Stimulated activated CD4-positive, alpha-beta T cell treated with anti-CD3 and anti-CD28 coated beads, Interleukin-12 subunit alpha, Interleukin-12 subunit beta, amount 100 ng/mL, for 24 hours (primary cell): ENCODE measurements around the gene TRAPPC8.
"Not testable (repeated sequence)": the region's sequence is repeated elsewhere in the genome, so short reads cannot be mapped to it uniquely, and the experiment has no call there.

Source experiments
- DNase-seq, 2 experiments: peaks; one replicate each; pipeline ENCODE4 v3.0.0-alpha.2; 2020; ENCODE audit warnings: low read depth in 2 of 2

The TRAPPC8 gene

GRCh38 chr18:31863103-31863502, 79.8 kb downstream of the TRAPPC8 start:
- DNase-seq: no peak

DNA sequence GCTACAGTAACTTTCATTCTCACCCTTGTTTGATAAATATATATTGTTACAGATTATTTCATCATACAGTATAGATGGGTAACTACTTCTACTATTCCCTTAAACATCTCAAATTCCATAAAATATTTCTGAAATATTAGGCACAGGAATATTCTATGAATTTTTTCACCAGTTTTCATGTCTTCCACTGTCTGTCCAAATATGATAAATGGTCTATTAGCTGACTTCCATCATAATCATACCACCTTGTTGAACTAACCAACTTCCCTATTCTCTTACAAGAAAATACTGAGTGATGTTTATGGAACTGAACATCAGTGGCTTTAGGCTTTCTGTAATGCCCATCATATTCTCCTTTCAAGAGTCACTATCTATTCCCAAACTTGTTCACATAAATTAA, 82.4 kb downstream of the TRAPPC8 start:
- no peak for DNase-seq

DNA sequence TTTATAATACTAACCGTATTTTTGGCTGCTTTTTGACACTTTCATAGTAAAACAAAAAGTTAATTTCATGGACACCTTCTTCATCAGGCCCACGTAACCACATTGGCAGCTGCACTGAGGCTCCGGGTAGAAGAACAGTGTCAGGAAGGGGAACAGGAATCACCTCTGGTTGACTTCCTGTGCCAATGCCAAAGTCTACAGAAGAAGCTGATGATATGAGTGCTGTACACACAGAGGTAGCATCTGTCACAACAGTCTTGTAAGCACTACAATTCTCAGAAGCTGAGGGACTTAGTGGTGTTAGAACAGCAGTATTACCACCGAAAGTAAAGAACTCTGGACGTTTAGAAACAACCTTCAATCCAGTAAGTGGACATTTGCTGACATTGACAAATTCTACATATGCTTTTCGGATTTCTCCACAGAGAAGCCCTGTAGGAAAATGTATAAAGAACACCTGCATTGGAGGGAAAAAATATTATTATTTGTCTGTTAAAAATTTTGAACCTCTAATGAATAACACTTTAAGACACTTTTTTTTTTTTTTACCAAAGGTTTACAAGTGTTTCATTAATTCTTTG, 85.3 kb downstream of the TRAPPC8 start:
- DNase-seq: no peak

GRCh38 chr18:31850844-31851243, 92.1 kb downstream of the TRAPPC8 start:
- no peak for DNase-seq

- DNase-seq: no peak
Observed at GRCh38 chr18:31840499-31840898, 102.4 kb downstream of the TRAPPC8 start.

- DNase-seq: no peak
Observed at GRCh38 chr18:31837879-31838278, 105.0 kb downstream of the TRAPPC8 start.

DNA sequence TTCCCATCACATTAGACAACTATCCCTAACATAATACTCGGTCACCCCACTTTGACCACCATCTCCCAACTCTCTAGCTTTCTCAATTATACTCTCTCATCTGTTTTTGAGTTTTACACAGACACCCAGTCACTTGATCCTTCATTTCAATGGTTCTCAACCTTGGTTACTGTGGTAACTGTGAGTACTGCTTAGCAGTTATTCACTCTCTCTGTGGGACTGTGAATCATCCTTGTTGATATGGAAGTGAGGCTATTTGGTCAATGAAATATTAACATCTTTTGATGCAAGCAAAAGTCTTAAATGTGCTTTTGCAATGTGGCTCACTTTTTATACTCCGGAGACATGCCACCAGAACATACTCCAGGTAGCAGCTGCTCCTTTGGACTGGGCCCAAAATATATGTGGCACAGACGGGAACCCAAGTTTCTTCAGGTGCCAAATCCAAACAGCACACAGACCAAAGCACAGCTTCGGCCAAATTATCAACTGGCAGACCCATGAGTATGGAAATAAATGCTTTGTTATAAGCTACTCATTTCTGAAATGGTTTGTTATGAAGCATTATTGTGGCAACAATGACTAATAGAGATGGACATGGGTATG, 107.3 kb downstream of the TRAPPC8 start:
- DNase-seq: no peak

DNA sequence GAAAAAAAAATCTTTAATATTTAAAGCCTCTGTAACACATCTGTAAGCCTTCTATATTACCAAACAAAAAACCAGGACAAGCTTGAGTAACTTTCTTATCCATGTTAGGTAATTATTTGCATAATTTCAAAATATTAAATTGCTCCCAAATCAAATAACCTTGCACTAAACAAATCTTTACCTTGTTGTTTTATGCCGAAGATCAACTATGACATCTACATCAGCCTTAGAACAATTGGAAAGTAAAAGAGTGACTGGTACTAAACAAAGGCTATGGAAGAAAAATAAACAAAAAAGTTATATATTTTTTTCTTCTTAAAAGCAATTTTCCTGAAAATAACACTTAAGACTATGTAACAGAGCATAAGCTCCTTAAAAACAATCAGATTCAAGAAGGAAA, 111.0 kb downstream of the TRAPPC8 start:
- no peak for DNase-seq

DNA sequence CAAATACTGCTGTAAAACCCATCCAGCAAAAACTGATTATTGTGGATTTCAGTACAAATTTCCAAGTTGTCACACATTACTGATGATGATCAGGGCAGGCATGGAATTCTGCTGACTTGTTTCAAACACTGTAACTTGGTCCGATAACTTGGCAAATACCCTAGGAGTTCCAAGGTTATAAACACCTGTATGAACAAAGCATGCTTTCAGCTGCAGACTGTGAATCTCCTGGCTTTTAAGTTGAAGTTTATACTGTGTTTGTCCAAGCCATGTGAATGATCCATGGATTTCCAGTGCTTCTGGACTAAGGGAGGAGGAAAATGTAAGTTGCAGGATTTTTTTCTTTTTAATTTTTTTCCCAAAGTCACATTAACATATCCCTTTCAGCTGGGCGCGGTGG, 112.2 kb downstream of the TRAPPC8 start:
- DNase-seq: no peak

GRCh38 chr18:31828613-31829012, 114.3 kb downstream of the TRAPPC8 start:
- DNase-seq: no peak

DNA sequence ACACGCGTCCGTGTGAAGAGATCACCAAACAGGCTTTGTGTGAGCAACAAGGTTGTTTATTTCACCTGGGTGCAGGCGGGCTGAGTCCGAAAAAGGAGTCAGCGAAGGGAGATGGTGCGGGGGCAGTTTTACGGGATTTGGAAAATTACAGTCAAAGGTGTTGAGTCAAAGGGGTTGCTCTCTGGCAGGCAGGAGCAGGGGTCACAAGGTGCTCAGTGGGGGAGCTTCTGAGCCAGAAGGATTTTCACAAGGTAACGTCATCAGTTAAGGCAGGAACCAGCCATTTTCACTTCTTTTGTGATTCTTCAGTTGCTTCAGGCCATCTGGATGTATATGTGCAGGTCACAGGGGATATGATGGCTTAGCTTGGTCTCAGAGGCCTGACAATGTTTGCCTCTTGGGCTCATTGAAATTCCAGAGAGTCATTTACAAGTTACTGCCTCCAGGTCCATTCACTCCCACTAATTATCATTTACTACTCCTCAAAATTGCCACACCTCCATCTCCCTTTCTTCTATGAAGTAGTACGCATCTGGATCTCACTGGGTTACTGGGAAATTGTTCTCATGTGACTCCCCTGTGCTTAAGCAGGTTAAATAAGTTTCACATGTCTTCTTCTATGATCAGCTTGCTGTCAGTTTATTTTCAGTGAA, 116.1 kb downstream of the TRAPPC8 start:
- not testable (repeated sequence) for DNase-seq

GRCh38 chr18:31825772-31826171, 117.2 kb downstream of the TRAPPC8 start:
- DNase-seq: no peak

DNA sequence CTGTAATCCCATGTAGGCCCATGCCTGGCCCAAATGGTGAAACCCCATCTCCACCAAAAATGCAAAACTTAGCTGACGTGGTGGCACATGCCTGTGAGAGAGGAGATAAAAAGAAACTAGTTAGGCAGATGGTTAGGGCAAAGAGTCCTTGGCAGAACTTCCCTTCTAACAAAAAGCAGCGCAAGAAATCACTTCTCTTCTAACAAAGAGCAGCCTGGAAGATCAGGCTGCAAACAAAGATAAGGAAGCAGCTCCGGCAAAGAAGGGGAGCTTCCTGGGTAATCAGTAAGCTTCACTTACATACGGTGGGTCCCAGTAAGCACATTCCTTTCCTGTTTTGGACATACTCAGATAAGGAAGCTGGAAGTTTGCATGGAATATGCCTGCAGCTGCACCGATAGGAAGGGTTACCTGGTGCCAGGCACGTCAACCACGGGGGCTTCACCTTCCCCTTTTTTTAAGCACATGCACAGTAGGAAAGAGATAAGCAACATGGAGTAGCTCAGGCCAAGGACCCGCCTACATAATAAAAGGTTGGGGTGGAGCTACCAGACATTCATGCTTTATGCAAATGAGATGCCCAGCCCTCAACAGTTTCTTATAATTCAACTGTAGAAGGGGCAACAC, 121.3 kb downstream of the TRAPPC8 start:
- DNase-seq: no peak

- DNase-seq: no peak
Observed at GRCh38 chr18:31819925-31820229, 123.1 kb downstream of the TRAPPC8 start.

- no peak for DNase-seq
Observed at GRCh38 chr18:31819106-31819924, 123.6 kb downstream of the TRAPPC8 start.

DNA sequence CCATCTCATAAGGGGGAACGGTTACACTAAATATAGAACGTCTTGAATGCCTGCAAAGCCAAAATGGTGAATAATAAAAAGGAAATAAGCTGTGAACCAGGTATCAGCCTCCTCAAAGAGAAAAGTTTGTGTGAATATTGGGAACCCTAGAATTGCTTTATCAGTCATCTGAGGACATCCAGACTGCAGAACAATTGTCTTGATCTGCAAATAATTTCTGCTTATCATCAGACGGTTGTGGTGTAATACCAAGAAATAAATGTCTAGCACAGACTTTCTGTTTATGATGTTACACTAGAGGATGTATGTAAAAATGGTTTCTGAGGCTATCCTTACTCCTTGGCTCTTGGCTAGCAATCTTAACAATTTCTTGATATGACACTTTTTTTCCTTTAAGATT, 128.8 kb downstream of the TRAPPC8 start:
- no peak for DNase-seq

- not testable (repeated sequence) for DNase-seq
Observed at GRCh38 chr18:31810336-31811130, 132.4 kb downstream of the TRAPPC8 start.

- DNase-seq: not testable (repeated sequence)
Observed at GRCh38 chr18:31809049-31809448, 133.9 kb downstream of the TRAPPC8 start.

GRCh38 chr18:31801078-31801477, 141.8 kb downstream of the TRAPPC8 start:
- DNase-seq: no peak

DNA sequence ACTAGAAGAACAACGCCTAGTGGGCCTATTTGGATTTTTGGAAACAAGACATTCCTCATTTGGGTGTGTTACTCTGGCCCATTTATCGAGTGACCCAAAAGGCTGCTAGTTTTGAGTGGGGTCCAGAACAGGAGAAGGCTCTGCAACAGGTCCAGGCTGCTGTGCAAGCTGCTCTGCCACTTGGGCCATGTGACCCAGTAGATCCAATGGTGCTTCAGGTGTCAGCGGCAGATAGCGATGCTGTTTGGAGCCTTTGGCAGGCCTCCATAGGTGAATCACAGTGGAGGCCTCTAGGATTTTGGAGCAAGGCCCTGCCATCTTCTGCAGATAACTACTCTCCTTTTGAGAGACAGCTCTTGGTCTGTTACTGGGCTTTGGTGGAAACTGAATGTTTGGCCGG, 143.7 kb downstream of the TRAPPC8 start:
- not testable (repeated sequence) for DNase-seq

- DNase-seq: no peak
Observed at GRCh38 chr18:31798399-31798798, 144.5 kb downstream of the TRAPPC8 start.
